ENCODE results near the gene SKIC8. TPM values are rescaled to one million over a fixed set of nuclear protein-coding genes. Genes with fewer than 3 reads are reported as not detected.

The SKIC8 gene
- total RNA-seq, 1 donor from 2014 or later: 43.6 TPM

DNA sequence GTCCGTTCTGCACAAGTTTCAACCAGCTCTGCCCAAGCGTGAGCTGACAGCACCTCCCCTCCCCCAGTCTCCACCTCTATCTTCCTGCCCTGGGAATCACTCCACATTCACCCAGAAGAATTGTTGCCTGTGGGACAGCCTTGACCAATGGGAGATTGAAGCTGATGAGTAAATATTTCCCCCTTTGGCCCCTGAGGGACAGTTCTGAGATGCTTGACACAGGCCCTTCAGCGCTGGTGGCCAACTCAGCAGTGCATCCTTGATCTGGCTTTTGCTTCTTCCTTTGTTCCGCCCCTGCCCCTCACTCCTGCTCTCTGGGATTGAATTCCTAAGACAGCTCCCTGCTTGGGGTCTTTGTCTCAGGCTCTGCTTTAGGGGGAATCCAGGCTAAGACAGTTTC, 13.1 kb upstream of the SKIC8 start:
- peaks cover 6% of the 10 kb centered on the region for H3K4me1 ChIP-seq (ENCODE audit: insufficient read depth, low read length)
- H3K27ac ChIP-seq (ENCODE audit: low read depth, low read length): no peak overlapping the region
- no peak overlapping the region for H3K4me3 ChIP-seq (ENCODE audit: insufficient read depth, low read depth, low read length)
- Mint-ChIP-seq H3K27ac (ENCODE audit: unreplicated experiment) (no peak overlapping the region), H3K9me3 (ENCODE audit: unreplicated experiment) (no peaks in the 10 kb centered on the region), H3K27me3 (ENCODE audit: low read depth, unreplicated experiment) (peaks cover 23% of the 10 kb centered on the region), H3K4me3 (ENCODE audit: unreplicated experiment) (no peak overlapping the region), H3K4me1 (ENCODE audit: low read depth, unreplicated experiment) (peaks cover 5% of the 10 kb centered on the region), H3K36me3 (ENCODE audit: low read depth, unreplicated experiment) (no peaks in the 10 kb centered on the region)
- TF ChIP-seq, protein P1, sequence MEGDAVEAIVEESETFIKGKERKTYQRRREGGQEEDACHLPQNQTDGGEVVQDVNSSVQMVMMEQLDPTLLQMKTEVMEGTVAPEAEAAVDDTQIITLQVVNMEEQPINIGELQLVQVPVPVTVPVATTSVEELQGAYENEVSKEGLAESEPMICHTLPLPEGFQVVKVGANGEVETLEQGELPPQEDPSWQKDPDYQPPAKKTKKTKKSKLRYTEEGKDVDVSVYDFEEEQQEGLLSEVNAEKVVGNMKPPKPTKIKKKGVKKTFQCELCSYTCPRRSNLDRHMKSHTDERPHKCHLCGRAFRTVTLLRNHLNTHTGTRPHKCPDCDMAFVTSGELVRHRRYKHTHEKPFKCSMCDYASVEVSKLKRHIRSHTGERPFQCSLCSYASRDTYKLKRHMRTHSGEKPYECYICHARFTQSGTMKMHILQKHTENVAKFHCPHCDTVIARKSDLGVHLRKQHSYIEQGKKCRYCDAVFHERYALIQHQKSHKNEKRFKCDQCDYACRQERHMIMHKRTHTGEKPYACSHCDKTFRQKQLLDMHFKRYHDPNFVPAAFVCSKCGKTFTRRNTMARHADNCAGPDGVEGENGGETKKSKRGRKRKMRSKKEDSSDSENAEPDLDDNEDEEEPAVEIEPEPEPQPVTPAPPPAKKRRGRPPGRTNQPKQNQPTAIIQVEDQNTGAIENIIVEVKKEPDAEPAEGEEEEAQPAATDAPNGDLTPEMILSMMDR (IDR thresholded peaks at IDR 0.05; ENCODE audit: insufficient read depth, low read depth, low read length): no peak
- TF ChIP-seq EZH2 (IDR thresholded peaks at IDR 0.05; ENCODE audit: insufficient read depth, low read length): no peak
- H4K20me1 ChIP-seq (ENCODE audit: insufficient read depth, low read length): no peaks in the 10 kb centered on the region
- H3K9me3 ChIP-seq (ENCODE audit: insufficient read depth, low read depth, low read length): no peaks in the 10 kb centered on the region
- H3K27me3 ChIP-seq (ENCODE audit: insufficient read depth, low read length): no peaks in the 10 kb centered on the region
- FAIRE-seq (no peak), DNase-seq (ENCODE audit: low read depth) (no peak)
- no peaks in the 10 kb centered on the region for H3K79me2 ChIP-seq (ENCODE audit: insufficient read depth, low read length)
- H3K36me3 ChIP-seq (ENCODE audit: insufficient read depth, low read length): no peaks in the 10 kb centered on the region
- no peak overlapping the region for H2AFZ ChIP-seq (ENCODE audit: low read depth, low read length)
- H3K9ac ChIP-seq (ENCODE audit: low read length): no peak overlapping the region
- H3K4me2 ChIP-seq (ENCODE audit: low read length): no peak overlapping the region

DNA sequence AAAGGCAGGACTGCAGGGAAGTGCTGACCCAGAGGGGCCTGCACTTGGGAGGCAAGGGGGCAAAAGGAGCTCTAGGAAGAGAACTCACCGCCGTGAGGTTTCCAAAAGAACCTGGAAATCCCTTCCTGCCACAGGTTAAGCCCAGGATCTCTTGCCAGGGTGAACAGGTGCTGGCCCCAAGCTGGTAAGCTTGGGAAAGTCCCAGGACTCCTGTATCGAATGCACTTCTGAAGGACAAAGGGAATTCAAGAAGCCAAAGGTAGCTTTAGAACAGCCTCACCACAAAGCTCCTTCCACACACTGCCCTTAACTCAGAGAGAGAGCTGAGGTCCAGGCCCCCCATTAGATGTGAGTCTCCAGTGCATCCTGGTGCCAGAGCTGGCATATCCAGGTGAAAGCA, 11.9 kb upstream of the SKIC8 start:
- Mint-ChIP-seq H3K36me3 (ENCODE audit: low read depth, unreplicated experiment) (no peaks in the 10 kb centered on the region), H3K27ac (ENCODE audit: unreplicated experiment) (no peak overlapping the region), H3K27me3 (ENCODE audit: low read depth, unreplicated experiment) (peaks cover 20% of the 10 kb centered on the region), H3K4me1 (ENCODE audit: low read depth, unreplicated experiment) (peaks cover 14% of the 10 kb centered on the region), H3K4me3 (ENCODE audit: unreplicated experiment) (no peak overlapping the region), H3K9me3 (ENCODE audit: unreplicated experiment) (no peaks in the 10 kb centered on the region)
- H3K79me2 ChIP-seq (ENCODE audit: insufficient read depth, low read length): no peaks in the 10 kb centered on the region
- FAIRE-seq: no peak
- H4K20me1 ChIP-seq (ENCODE audit: insufficient read depth, low read length): no peaks in the 10 kb centered on the region
- TF ChIP-seq, protein P1 (IDR thresholded peaks at IDR 0.05; ENCODE audit: insufficient read depth, low read depth, low read length): no peak
- no peak for TF ChIP-seq EZH2 (IDR thresholded peaks at IDR 0.05; ENCODE audit: insufficient read depth, low read length)
- H3K27ac ChIP-seq (ENCODE audit: low read depth, low read length): no peak overlapping the region
- no peak overlapping the region for H3K4me3 ChIP-seq (ENCODE audit: insufficient read depth, low read depth, low read length)
- no peaks in the 10 kb centered on the region for H3K27me3 ChIP-seq (ENCODE audit: insufficient read depth, low read length)
- no peaks in the 10 kb centered on the region for H3K36me3 ChIP-seq (ENCODE audit: insufficient read depth, low read length)
- H3K4me1 ChIP-seq (ENCODE audit: insufficient read depth, low read length): peaks cover 13% of the 10 kb centered on the region
- H3K9ac ChIP-seq (ENCODE audit: low read length): no peak overlapping the region
- H2AFZ ChIP-seq (ENCODE audit: low read depth, low read length): no peak overlapping the region
- no peaks in the 10 kb centered on the region for H3K9me3 ChIP-seq (ENCODE audit: insufficient read depth, low read depth, low read length)
- H3K4me2 ChIP-seq (ENCODE audit: low read length): no peak overlapping the region
- DNase-seq (ENCODE audit: low read depth): no peak

DNA sequence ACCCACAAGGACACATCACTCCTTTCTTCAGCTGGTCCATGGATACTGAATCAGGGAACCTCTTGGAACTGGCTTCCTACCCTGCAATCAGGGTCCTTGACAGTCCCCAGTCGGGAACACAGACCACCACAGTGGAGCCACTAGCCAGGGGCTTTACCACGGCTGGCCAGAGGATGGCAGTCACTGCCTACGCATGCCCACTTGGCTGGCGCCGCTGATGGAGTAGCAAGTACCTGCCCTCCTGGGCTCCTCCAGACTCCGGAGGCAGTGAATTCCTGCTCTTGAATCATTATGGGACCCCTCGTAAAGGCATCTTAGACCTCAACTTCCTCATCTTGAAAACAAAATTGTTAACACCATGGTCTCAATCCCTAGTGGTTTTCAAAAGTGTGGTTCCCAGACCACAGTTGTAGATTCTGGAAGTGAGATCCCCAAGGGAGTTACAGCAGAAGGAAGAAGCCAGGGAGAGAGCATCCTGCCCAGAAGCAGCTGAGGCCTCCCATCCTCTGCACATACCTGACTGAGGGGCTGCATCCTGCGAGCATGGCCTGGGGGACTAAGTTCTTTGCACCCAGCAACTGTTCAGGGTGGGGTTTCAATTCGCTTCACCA, 9.1 kb upstream of the SKIC8 start:
- Histone ChIP-seq H3K9me3 (ENCODE audit: insufficient read depth, low read depth, low read length) (no peaks in the 10 kb centered on the region), H3K36me3 (ENCODE audit: insufficient read depth, low read length) (no peaks in the 10 kb centered on the region), H3K4me2 (ENCODE audit: low read length) (peak overlapping the region; percentile 40), H3K4me3 (ENCODE audit: insufficient read depth, low read depth, low read length) (no peak overlapping the region), H3K79me2 (ENCODE audit: insufficient read depth, low read length) (no peaks in the 10 kb centered on the region), H3K4me1 (ENCODE audit: insufficient read depth, low read length) (peaks cover 25% of the 10 kb centered on the region), H2AFZ (ENCODE audit: low read depth, low read length) (peak overlapping the region; percentile 51), H3K27me3 (ENCODE audit: insufficient read depth, low read length) (no peaks in the 10 kb centered on the region), H3K27ac (ENCODE audit: low read depth, low read length) (no peak overlapping the region), H3K9ac (ENCODE audit: low read length) (peak overlapping the region; percentile 30), H4K20me1 (ENCODE audit: insufficient read depth, low read length) (no peaks in the 10 kb centered on the region)
- no peaks in the 10 kb centered on the region for H3K9me3 Mint-ChIP-seq (ENCODE audit: unreplicated experiment)
- TF ChIP-seq EZH2 (IDR thresholded peaks at IDR 0.05; ENCODE audit: insufficient read depth, low read length): no peak
- TF ChIP-seq, protein P1 (IDR thresholded peaks at IDR 0.05; ENCODE audit: insufficient read depth, low read depth, low read length): peak; percentile 94
- no peak overlapping the region for H3K27ac Mint-ChIP-seq (ENCODE audit: unreplicated experiment)
- H3K4me3 Mint-ChIP-seq (ENCODE audit: unreplicated experiment): no peak overlapping the region
- peaks cover 25% of the 10 kb centered on the region for H3K4me1 Mint-ChIP-seq (ENCODE audit: low read depth, unreplicated experiment)
- H3K36me3 Mint-ChIP-seq (ENCODE audit: low read depth, unreplicated experiment): no peaks in the 10 kb centered on the region
- DNase-seq (ENCODE audit: low read depth): peak; percentile 30
- H3K27me3 Mint-ChIP-seq (ENCODE audit: low read depth, unreplicated experiment): peaks cover 15% of the 10 kb centered on the region
- no peak for FAIRE-seq

All from astrocyte (in vitro differentiated cells and primary cell).